ENCODE measurements around the gene IFRD1. TPM values are rescaled to one million over a fixed set of nuclear protein-coding genes. Genes with fewer than 3 reads are reported as not detected.

IFRD1 gene
- total RNA-seq, 2 experiments from 2014 or later = 198 to 205 TPM

DNA sequence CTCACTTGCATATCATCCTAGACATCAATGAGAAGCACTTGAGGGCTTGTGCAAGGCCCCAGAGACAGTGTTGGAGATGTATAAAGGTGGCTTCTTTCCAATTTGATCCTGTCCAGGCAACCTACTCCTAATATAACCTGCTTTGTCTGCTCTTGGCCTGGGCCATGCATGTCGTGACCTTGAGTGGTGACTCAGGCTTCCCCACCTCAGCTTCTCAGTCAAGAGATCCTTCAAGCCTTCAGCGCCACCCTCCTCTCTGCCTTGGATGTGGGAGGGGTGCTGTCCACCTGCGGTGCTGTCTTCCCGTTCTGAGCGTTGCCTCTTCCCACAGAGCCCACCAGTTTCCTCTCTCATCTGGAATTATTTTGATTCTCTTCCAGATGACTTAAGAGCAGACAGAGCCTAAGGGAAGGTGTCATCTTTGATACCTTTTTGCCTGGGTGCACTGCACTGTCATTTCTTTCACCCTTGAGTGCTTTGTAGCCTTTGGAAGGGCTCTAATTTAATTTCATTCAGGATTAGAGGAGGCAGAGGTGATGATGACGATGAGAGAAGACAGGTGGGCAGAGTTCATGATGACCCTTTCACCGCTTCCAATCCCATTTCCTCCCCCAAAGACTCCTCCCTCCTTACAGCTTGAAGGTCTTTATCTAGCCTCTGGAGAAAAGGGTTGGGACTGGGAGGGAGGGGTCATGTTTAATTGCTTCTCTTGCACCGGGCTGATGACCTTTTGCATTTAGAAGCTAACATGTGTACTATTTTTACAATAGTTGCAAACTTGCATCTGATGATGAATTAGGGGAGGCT lies 37.4 kb downstream of the IFRD1 start:
- ChIA-PET CTCF (no interaction called here), POLR2A (no interaction called here)
- H3K4me3 ChIP-seq (ENCODE audit: low read length) = no peak overlapping the region
- no peaks in the 10 kb centered on the region for H3K27me3 Mint-ChIP-seq
- TF ChIP-seq CTCF (IDR thresholded peaks at IDR 0.05) = no peak
- no peaks in the 10 kb centered on the region for H3K36me3 Mint-ChIP-seq (ENCODE audit: low read depth)
- intact Hi-C loops (cut with DNase I, micrococcal nuclease) = no loop called here
- no peaks in the 10 kb centered on the region for H3K4me1 ChIP-seq (ENCODE audit: insufficient read depth, low read length)
- no peak overlapping the region for H3K4me3 Mint-ChIP-seq
- no peaks in the 10 kb centered on the region for H3K9me3 Mint-ChIP-seq
- H3K9me3 ChIP-seq (ENCODE audit: control insufficient read depth in 1 of 2, insufficient read depth in 1 of 2, low read length in 2 of 2) = no peaks in the 10 kb centered on the region
- no peaks in the 10 kb centered on the region for H3K36me3 ChIP-seq (ENCODE audit: insufficient read depth, low read length)
- no peak overlapping the region for H3K27ac ChIP-seq (ENCODE audit: low read depth in 1 of 2, low read length in 2 of 2)
- H3K4me1 Mint-ChIP-seq (ENCODE audit: low read depth) = peaks cover 11% of the 10 kb centered on the region
- no peaks in the 10 kb centered on the region for H3K27me3 ChIP-seq (ENCODE audit: control insufficient read depth in 1 of 2, insufficient read depth in 2 of 2, low read length in 2 of 2)
- no peak for ATAC-seq (ENCODE audit: poor library complexity)
- DNase-seq = no peak
- H3K27ac Mint-ChIP-seq = no peak overlapping the region

GRCh38 chr7:112488264-112488552 lies 37.9 kb downstream of the IFRD1 start:
- Mint-ChIP-seq H3K9me3 (no peaks in the 10 kb centered on the region), H3K4me3 (no peak overlapping the region), H3K4me1 (ENCODE audit: low read depth) (peaks cover 11% of the 10 kb centered on the region), H3K36me3 (ENCODE audit: low read depth) (no peaks in the 10 kb centered on the region), H3K27ac (no peak overlapping the region), H3K27me3 (no peaks in the 10 kb centered on the region)
- Histone ChIP-seq H3K4me3 (ENCODE audit: low read length) (no peak overlapping the region), H3K36me3 (ENCODE audit: insufficient read depth, low read length) (no peaks in the 10 kb centered on the region), H3K4me1 (ENCODE audit: insufficient read depth, low read length) (no peaks in the 10 kb centered on the region), H3K27ac (ENCODE audit: low read depth in 1 of 2, low read length in 2 of 2) (no peak overlapping the region), H3K9me3 (ENCODE audit: control insufficient read depth in 1 of 2, insufficient read depth in 1 of 2, low read length in 2 of 2) (no peaks in the 10 kb centered on the region), H3K27me3 (ENCODE audit: control insufficient read depth in 1 of 2, insufficient read depth in 2 of 2, low read length in 2 of 2) (no peaks in the 10 kb centered on the region)
- no peak for TF ChIP-seq CTCF (IDR thresholded peaks at IDR 0.05)
- ATAC-seq (ENCODE audit: poor library complexity) = no peak
- ChIA-PET POLR2A (no interaction called here), CTCF (no interaction called here)
- intact Hi-C loops (cut with DNase I, micrococcal nuclease) = no loop called here
- DNase-seq = no peak

- no peak overlapping the region for H3K4me3 Mint-ChIP-seq
- H3K27me3 Mint-ChIP-seq = peaks cover 5% of the 10 kb centered on the region
- no peaks in the 10 kb centered on the region for H3K4me1 Mint-ChIP-seq (ENCODE audit: low read depth)
- no peaks in the 10 kb centered on the region for H3K36me3 Mint-ChIP-seq (ENCODE audit: low read depth)
- Histone ChIP-seq H3K4me3 (ENCODE audit: low read length) (no peak overlapping the region), H3K4me1 (ENCODE audit: insufficient read depth, low read length) (no peaks in the 10 kb centered on the region), H3K27ac (ENCODE audit: low read depth in 1 of 2, low read length in 2 of 2) (no peak overlapping the region), H3K9me3 (ENCODE audit: control insufficient read depth in 1 of 2, insufficient read depth in 1 of 2, low read length in 2 of 2) (no peaks in the 10 kb centered on the region), H3K36me3 (ENCODE audit: insufficient read depth, low read length) (no peaks in the 10 kb centered on the region), H3K27me3 (ENCODE audit: control insufficient read depth in 1 of 2, insufficient read depth in 2 of 2, low read length in 2 of 2) (no peaks in the 10 kb centered on the region)
- H3K9me3 Mint-ChIP-seq = no peaks in the 10 kb centered on the region
- no peak for TF ChIP-seq CTCF (IDR thresholded peaks at IDR 0.05)
- ATAC-seq (ENCODE audit: poor library complexity) = no peak
- H3K27ac Mint-ChIP-seq = no peak overlapping the region
- intact Hi-C loops (cut with DNase I, micrococcal nuclease) = no loop called here
- POLR2A ChIA-PET = no interaction called here
- CTCF ChIA-PET = no interaction called here
- DNase-seq = no peak
These were observed 41.9 kb downstream of the IFRD1 start for GRCh38 chr7:112492186-112492585.
